Astrocyte (in vitro differentiated cells and primary cell): ENCODE results near the gene CTH. TPM values are rescaled to one million over a fixed set of nuclear protein-coding genes. Genes with fewer than 3 reads are reported as not detected.
"Not testable (repeated sequence)": the region's sequence is repeated elsewhere in the genome, so short reads cannot be mapped to it uniquely, and the experiment has no call there.

Experiments used
- DNase-seq: peaks from one replicate; pipeline ENCODE4 v3.0.0-alpha.2; 2010; ENCODE audit warnings: low read depth
- FAIRE-seq: peaks from 2 replicates; lab custom pipeline; 2011; peaks lifted over from hg19 to GRCh38; lab: Jason Lieb, UNC
- H2AFZ ChIP-seq: 2 replicates; pipeline ENCODE4 v1.6.0; 2012; ENCODE audit warnings: low read depth, low read length, inconsistent platforms
- H3K27ac ChIP-seq: 2 replicates; pipeline ENCODE4 v1.5.1; 2011; ENCODE audit warnings: low read depth, low read length, inconsistent platforms
- H3K27me3 ChIP-seq: 2 replicates; pipeline ENCODE4 v1.6.0; 2011; ENCODE audit warnings: low read length, inconsistent platforms; ENCODE audit not compliant: insufficient read depth
- H3K36me3 ChIP-seq: 2 replicates; pipeline ENCODE4 v1.5.1; 2011; ENCODE audit warnings: low read length, inconsistent platforms; ENCODE audit not compliant: insufficient read depth
- H3K4me1 ChIP-seq: 2 replicates; pipeline ENCODE4 v1.5.1; 2011; ENCODE audit warnings: low read length, inconsistent platforms; ENCODE audit not compliant: insufficient read depth
- H3K4me2 ChIP-seq: 2 replicates; pipeline ENCODE4 v1.6.0; 2012; ENCODE audit warnings: low read length, inconsistent platforms
- H3K4me3 ChIP-seq: 2 replicates; pipeline ENCODE4 v1.5.1; 2011; ENCODE audit warnings: low read depth, mild to moderate bottlenecking, low read length, inconsistent platforms; ENCODE audit not compliant: insufficient read depth
- H3K79me2 ChIP-seq: 2 replicates; pipeline ENCODE4 v1.6.0; 2012; ENCODE audit warnings: mild to moderate bottlenecking, low read length, inconsistent platforms; ENCODE audit not compliant: insufficient read depth
- H3K9ac ChIP-seq: 2 replicates; pipeline ENCODE4 v1.6.0; 2012; ENCODE audit warnings: mild to moderate bottlenecking, low read length, inconsistent platforms
- H3K9me3 ChIP-seq: 2 replicates; pipeline ENCODE4 v1.5.1; 2012; ENCODE audit warnings: low read depth, mild to moderate bottlenecking, low read length, inconsistent platforms; ENCODE audit not compliant: insufficient read depth
- H4K20me1 ChIP-seq: 2 replicates; pipeline ENCODE4 v1.6.0; 2012; ENCODE audit warnings: low read length, inconsistent platforms; ENCODE audit not compliant: insufficient read depth
- H3K27ac Mint-ChIP-seq: one replicate; pipeline ENCODE4 v1.8.0; 2021; ENCODE audit warnings: mild to moderate bottlenecking, mixed read lengths; ENCODE audit not compliant: unreplicated experiment
- H3K27me3 Mint-ChIP-seq: one replicate; pipeline ENCODE4 v1.8.0; 2021; ENCODE audit warnings: low read depth, mixed read lengths; ENCODE audit not compliant: unreplicated experiment
- H3K36me3 Mint-ChIP-seq: one replicate; pipeline ENCODE4 v1.8.0; 2021; ENCODE audit warnings: low read depth, mixed read lengths; ENCODE audit not compliant: unreplicated experiment
- H3K4me1 Mint-ChIP-seq: one replicate; pipeline ENCODE4 v1.8.0; 2021; ENCODE audit warnings: low read depth, mixed read lengths; ENCODE audit not compliant: unreplicated experiment
- H3K4me3 Mint-ChIP-seq: one replicate; pipeline ENCODE4 v1.8.0; 2021; ENCODE audit warnings: mild to moderate bottlenecking, moderate library complexity, mixed read lengths; ENCODE audit not compliant: unreplicated experiment
- H3K9me3 Mint-ChIP-seq: one replicate; pipeline ENCODE4 v1.8.0; 2021; ENCODE audit warnings: mild to moderate bottlenecking, mixed read lengths; ENCODE audit not compliant: unreplicated experiment
- CTCF ChIP-seq: IDR thresholded peaks from 2 replicates; pipeline ENCODE4 v1.5.1; 2011; ENCODE audit warnings: low read depth, mild to moderate bottlenecking, inconsistent platforms, low read length, moderate library complexity; ENCODE audit not compliant: insufficient read depth
- EZH2 ChIP-seq: IDR thresholded peaks from 2 replicates; pipeline ENCODE4 v1.6.1; 2012; ENCODE audit warnings: mild to moderate bottlenecking, low read length, inconsistent platforms; ENCODE audit not compliant: insufficient read depth
- total RNA-seq: library from RNA; stranded (reverse); gene quantifications from 2 replicates; pipeline ENCODE4 v1.2.1, GENCODE V29; 2021

The CTH gene
- total RNA-seq, 1 donor from 2014 or later = 23.7 TPM

- H3K9me3 Mint-ChIP-seq = no peaks in the 10 kb centered on the region
- H3K36me3 Mint-ChIP-seq = peaks cover 3% of the 10 kb centered on the region
- no peaks in the 10 kb centered on the region for H3K27me3 ChIP-seq
- H2AFZ ChIP-seq = no peak overlapping the region
- H3K4me2 ChIP-seq = no peak overlapping the region
- no peaks in the 10 kb centered on the region for H3K36me3 ChIP-seq
- H3K4me3 ChIP-seq = no peak overlapping the region
- FAIRE-seq (no peak), DNase-seq (no peak)
- no peaks in the 10 kb centered on the region for H3K79me2 ChIP-seq
- no peak for TF ChIP-seq EZH2
- no peaks in the 10 kb centered on the region for H3K27me3 Mint-ChIP-seq
- no peaks in the 10 kb centered on the region for H3K4me1 ChIP-seq
- no peaks in the 10 kb centered on the region for H4K20me1 ChIP-seq
- peaks cover 1% of the 10 kb centered on the region for H3K4me1 Mint-ChIP-seq
- no peaks in the 10 kb centered on the region for H3K9me3 ChIP-seq
- no peak overlapping the region for H3K9ac ChIP-seq
- H3K27ac Mint-ChIP-seq = no peak overlapping the region
- no peak overlapping the region for H3K4me3 Mint-ChIP-seq
- H3K27ac ChIP-seq = no peak overlapping the region
These were observed 38.0 kb downstream of the CTH start for GRCh38 chr1:70449049-70449448.

- not testable (repeated sequence) for DNase-seq, H3K27me3 Mint-ChIP-seq, H4K20me1 ChIP-seq, H3K9me3 ChIP-seq, H3K9ac ChIP-seq, H2AFZ ChIP-seq, H3K36me3 ChIP-seq, FAIRE-seq, H3K4me1 Mint-ChIP-seq, H3K79me2 ChIP-seq, H3K27me3 ChIP-seq, H3K9me3 Mint-ChIP-seq, H3K27ac Mint-ChIP-seq, H3K4me1 ChIP-seq, H3K36me3 Mint-ChIP-seq, H3K4me2 ChIP-seq, H3K4me3 Mint-ChIP-seq, H3K27ac ChIP-seq, H3K4me3 ChIP-seq
These were observed 41.3 kb downstream of the CTH start for GRCh38 chr1:70452164-70452939.

GRCh38 chr1:70455291-70455690, 44.2 kb downstream of the CTH start:
- H3K36me3 Mint-ChIP-seq = no peaks in the 10 kb centered on the region

More at GRCh38 chr1:70455291-70455690, 44.2 kb downstream of the CTH start:
- Histone ChIP-seq H3K79me2 (no peaks in the 10 kb centered on the region), H3K27me3 (no peaks in the 10 kb centered on the region), H3K27ac (no peak overlapping the region), H3K4me2 (no peak overlapping the region), H3K9ac (no peak overlapping the region), H2AFZ (no peak overlapping the region), H3K4me3 (no peak overlapping the region), H4K20me1 (no peaks in the 10 kb centered on the region), H3K4me1 (no peaks in the 10 kb centered on the region), H3K36me3 (no peaks in the 10 kb centered on the region), H3K9me3 (no peaks in the 10 kb centered on the region)
- Mint-ChIP-seq H3K4me3 (no peak overlapping the region), H3K27ac (no peak overlapping the region), H3K9me3 (no peaks in the 10 kb centered on the region), H3K27me3 (no peaks in the 10 kb centered on the region), H3K4me1 (no peaks in the 10 kb centered on the region)
- FAIRE-seq (no peak), DNase-seq (no peak)
- TF ChIP-seq CTCF (no peak), EZH2 (no peak)
